ENCODE results near the gene PCDHGA11.
"Not testable (repeated sequence)": the region's sequence is repeated elsewhere in the genome, so short reads cannot be mapped to it uniquely, and the experiment has no call there.

The PCDHGA11 gene

DNA sequence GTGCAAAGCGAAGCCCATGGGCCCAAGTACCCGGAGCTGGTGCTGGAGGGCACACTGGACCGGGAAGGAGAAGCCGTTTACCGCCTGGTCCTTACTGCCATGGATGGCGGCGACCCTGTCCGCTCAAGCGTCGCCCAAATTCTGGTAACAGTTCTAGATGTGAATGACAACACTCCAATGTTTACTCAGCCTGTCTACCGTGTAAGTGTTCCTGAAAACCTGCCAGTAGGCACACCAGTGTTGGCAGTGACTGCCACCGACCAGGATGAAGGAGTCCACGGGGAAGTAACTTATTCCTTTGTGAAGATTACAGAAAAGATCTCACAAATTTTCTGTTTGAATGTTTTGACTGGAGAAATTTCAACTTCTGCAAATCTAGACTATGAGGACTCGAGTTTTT, 46.2 kb upstream of the PCDHGA11 start:
- Histone ChIP-seq H3K36me3 (ENCODE audit: control insufficient read depth in 2 of 2, insufficient read depth in 1 of 2, low read length in 2 of 2) (no peaks in the 10 kb centered on the region), H3K4me1 (ENCODE audit: control insufficient read depth, insufficient read depth, low read length) (no peaks in the 10 kb centered on the region), H3K9me3 (ENCODE audit: control insufficient read depth, insufficient read depth, low read depth, low read length) (no peaks in the 10 kb centered on the region; the same call in 1 of the 2 replicates), H3K4me3 (ENCODE audit: low read depth, low read length) (no peak overlapping the region), H3K27ac (ENCODE audit: extremely low read depth, low read depth, low read length) (no peak overlapping the region)
- ChIA-PET POLR2A (no interaction called here), CTCF (interaction anchor here (0.6 to 3.3 kb wide), 15 partner anchors 13 to 1614 kb away, joined by 3 to 14 read pairs (median 4); partner anchors contain the start of genes PCDHB11, PCDHB15, PCDHGA11 and PCDHGA8)
- TF ChIP-seq MEIS1 (CRISPR knock-in tag; IDR thresholded peaks at IDR 0.05; ENCODE audit: borderline replicate concordance): no peak
- no peak for TF ChIP-seq KLF9 (tag by site-specific recombination; IDR thresholded peaks at IDR 0.05; ENCODE audit: low read depth)
- no peak for TF ChIP-seq ZNF426 (tag by site-specific recombination; IDR thresholded peaks at IDR 0.05)
- no peak for TF ChIP-seq EGR2 (tag by site-specific recombination; IDR thresholded peaks at IDR 0.05; ENCODE audit: low read depth)
- TF ChIP-seq ZNF549 (tag by site-specific recombination; IDR thresholded peaks at IDR 0.05): no peak
- TF ChIP-seq, protein P1, sequence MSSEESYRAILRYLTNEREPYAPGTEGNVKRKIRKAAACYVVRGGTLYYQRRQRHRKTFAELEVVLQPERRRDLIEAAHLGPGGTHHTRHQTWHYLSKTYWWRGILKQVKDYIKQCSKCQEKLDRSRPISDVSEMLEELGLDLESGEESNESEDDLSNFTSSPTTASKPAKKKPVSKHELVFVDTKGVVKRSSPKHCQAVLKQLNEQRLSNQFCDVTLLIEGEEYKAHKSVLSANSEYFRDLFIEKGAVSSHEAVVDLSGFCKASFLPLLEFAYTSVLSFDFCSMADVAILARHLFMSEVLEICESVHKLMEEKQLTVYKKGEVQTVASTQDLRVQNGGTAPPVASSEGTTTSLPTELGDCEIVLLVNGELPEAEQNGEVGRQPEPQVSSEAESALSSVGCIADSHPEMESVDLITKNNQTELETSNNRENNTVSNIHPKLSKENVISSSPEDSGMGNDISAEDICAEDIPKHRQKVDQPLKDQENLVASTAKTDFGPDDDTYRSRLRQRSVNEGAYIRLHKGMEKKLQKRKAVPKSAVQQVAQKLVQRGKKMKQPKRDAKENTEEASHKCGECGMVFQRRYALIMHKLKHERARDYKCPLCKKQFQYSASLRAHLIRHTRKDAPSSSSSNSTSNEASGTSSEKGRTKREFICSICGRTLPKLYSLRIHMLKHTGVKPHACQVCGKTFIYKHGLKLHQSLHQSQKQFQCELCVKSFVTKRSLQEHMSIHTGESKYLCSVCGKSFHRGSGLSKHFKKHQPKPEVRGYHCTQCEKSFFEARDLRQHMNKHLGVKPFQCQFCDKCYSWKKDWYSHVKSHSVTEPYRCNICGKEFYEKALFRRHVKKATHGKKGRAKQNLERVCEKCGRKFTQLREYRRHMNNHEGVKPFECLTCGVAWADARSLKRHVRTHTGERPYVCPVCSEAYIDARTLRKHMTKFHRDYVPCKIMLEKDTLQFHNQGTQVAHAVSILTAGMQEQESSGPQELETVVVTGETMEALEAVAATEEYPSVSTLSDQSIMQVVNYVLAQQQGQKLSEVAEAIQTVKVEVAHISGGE (tag by site-specific recombination; conservative IDR thresholded peaks at IDR 0.05; ENCODE audit: low read depth): no peak
- no peak for TF ChIP-seq IKZF3 (tag by site-specific recombination; IDR thresholded peaks at IDR 0.05)
- TF ChIP-seq ZBTB21 (tag by site-specific recombination; IDR thresholded peaks at IDR 0.05): no peak
- TF ChIP-seq, protein P2, sequence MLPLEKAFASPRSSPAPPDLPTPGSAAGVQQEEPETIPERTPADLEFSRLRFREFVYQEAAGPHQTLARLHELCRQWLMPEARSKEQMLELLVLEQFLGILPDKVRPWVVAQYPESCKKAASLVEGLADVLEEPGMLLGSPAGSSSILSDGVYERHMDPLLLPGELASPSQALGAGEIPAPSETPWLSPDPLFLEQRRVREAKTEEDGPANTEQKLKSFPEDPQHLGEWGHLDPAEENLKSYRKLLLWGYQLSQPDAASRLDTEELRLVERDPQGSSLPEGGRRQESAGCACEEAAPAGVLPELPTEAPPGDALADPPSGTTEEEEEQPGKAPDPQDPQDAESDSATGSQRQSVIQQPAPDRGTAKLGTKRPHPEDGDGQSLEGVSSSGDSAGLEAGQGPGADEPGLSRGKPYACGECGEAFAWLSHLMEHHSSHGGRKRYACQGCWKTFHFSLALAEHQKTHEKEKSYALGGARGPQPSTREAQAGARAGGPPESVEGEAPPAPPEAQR (tag by site-specific recombination; IDR thresholded peaks at IDR 0.05): no peak
- TF ChIP-seq, protein P3, sequence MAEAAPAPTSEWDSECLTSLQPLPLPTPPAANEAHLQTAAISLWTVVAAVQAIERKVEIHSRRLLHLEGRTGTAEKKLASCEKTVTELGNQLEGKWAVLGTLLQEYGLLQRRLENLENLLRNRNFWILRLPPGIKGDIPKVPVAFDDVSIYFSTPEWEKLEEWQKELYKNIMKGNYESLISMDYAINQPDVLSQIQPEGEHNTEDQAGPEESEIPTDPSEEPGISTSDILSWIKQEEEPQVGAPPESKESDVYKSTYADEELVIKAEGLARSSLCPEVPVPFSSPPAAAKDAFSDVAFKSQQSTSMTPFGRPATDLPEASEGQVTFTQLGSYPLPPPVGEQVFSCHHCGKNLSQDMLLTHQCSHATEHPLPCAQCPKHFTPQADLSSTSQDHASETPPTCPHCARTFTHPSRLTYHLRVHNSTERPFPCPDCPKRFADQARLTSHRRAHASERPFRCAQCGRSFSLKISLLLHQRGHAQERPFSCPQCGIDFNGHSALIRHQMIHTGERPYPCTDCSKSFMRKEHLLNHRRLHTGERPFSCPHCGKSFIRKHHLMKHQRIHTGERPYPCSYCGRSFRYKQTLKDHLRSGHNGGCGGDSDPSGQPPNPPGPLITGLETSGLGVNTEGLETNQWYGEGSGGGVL (tag by site-specific recombination; IDR thresholded peaks at IDR 0.05): no peak
- TF ChIP-seq KLF16 (tag by site-specific recombination; IDR thresholded peaks at IDR 0.05): no peak
- no peak for TF ChIP-seq ZNF600 (tag by site-specific recombination; IDR thresholded peaks at IDR 0.05)
- no peak for TF ChIP-seq ZNF248 (tag by site-specific recombination; IDR thresholded peaks at IDR 0.05)
- no peak for TF ChIP-seq ZNF404 (tag by site-specific recombination; IDR thresholded peaks at IDR 0.05)
- TF ChIP-seq, protein P4, sequence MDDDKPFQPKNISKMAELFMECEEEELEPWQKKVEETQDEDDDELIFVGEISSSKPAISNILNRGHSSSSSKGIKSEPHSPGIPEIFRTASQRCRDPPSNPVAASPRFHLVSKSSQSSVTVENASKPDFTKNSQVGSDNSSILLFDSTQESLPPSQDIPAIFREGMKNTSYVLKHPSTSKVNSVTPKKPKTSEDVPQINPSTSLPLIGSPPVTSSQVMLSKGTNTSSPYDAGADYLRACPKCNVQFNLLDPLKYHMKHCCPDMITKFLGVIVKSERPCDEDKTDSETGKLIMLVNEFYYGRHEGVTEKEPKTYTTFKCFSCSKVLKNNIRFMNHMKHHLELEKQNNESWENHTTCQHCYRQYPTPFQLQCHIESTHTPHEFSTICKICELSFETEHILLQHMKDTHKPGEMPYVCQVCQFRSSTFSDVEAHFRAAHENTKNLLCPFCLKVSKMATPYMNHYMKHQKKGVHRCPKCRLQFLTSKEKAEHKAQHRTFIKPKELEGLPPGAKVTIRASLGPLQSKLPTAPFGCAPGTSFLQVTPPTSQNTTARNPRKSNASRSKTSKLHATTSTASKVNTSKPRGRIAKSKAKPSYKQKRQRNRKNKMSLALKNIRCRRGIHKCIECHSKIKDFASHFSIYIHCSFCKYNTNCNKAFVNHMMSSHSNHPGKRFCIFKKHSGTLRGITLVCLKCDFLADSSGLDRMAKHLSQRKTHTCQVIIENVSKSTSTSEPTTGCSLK (tag by site-specific recombination; IDR thresholded peaks at IDR 0.05): no peak
- no peak for TF ChIP-seq ZNF677 (tag by site-specific recombination; IDR thresholded peaks at IDR 0.05)
- TF ChIP-seq ZNF157 (tag by site-specific recombination; IDR thresholded peaks at IDR 0.05): no peak
- no peak for TF ChIP-seq ZEB2 (tag by site-specific recombination; IDR thresholded peaks at IDR 0.05)
- TF ChIP-seq ZNF747 (tag by site-specific recombination; IDR thresholded peaks at IDR 0.05): no peak

DNA sequence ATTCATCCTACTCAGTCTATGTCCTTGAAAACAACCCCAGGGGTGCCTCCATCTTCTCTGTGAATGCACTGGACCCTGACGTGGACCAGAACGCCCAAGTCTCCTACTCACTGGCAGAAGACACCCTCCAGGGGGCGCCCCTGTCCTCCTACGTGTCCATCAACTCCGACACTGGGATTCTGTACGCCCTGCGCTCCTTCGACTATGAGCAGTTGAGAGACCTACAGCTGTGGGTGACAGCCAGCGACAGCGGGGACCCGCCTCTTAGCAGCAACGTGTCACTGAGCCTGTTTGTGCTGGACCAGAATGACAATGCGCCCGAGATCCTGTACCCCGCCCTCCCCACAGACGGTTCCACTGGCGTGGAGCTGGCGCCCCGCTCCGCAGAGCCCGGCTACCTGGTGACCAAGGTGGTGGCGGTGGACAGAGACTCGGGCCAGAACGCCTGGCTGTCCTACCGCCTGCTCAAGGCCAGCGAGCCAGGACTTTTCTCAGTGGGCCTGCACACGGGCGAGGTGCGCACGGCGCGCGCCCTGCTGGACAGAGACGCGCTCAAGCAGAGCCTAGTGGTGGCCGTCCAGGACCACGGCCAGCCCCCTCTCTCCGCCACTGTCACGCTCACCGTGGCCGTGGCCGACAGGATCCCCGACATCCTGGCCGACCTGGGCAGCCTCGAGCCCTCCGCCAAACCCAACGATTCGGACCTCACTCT, 45.3 kb upstream of the PCDHGA11 start:
- H3K9me3 ChIP-seq (ENCODE audit: control insufficient read depth, insufficient read depth, low read depth, low read length); H3K4me3 ChIP-seq (ENCODE audit: low read depth, low read length); H3K27ac ChIP-seq (ENCODE audit: extremely low read depth, low read depth, low read length); H3K36me3 ChIP-seq (ENCODE audit: control insufficient read depth in 2 of 2, insufficient read depth in 1 of 2, low read length in 2 of 2); POLR2A ChIA-PET; H3K4me1 ChIP-seq (ENCODE audit: control insufficient read depth, insufficient read depth, low read length): not testable (repeated sequence)
- CTCF ChIA-PET: interaction anchor here (0.7 to 3.3 kb wide), 4 partner anchors 22 to 188 kb away, joined by 3 to 11 read pairs (median 8); partner anchors contain the start of gene PCDHGB5
